ENCODE results near the gene GALNS. TPM values are rescaled to one million over a fixed set of nuclear protein-coding genes. Genes with fewer than 3 reads are reported as not detected.

The GALNS gene
- total and polyA plus RNA-seq, 2 donors (not counting 3 experiments of a cell fraction or from before 2014, with no cell fraction given) = 21.8 to 40.2 TPM

DNA sequence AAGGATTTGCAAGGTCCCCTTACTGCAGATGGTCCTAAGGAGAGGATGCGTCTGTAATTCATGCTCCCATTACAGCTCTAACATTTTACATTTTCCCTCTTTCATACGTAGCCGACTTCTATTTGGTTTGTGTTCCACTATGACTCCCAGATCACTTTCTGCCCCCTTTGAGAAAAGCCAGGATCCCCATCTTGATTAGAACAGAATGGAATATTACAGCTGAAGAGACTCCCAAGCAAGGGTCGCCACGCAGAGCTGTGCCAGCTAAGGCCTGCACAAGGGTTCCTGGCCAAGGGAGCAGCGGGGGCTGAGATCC, 56.5 kb downstream of the GALNS start:
- Histone ChIP-seq H3K27me3 (ENCODE audit: control insufficient read depth in 2 of 2, insufficient read depth in 2 of 2, low read length in 2 of 2) (no peaks in the 10 kb centered on the region), H3K4me1 (ENCODE audit: control insufficient read depth, extremely low read depth, insufficient read depth, low read length) (peaks cover 10% of the 10 kb centered on the region), H3K27ac (ENCODE audit: insufficient read depth, low read depth, low read length) (no peak overlapping the region), H3K4me2 (ENCODE audit: insufficient read depth, low read length) (no peak overlapping the region), H3K4me3 (replicated peaks in 1 of 3; ENCODE audit: insufficient read depth in 1 of 3, low read depth in 1 of 3, low read length in 3 of 3) (no peak overlapping the region), H3K79me2 (ENCODE audit: control insufficient read depth, insufficient read depth, low read length) (peaks cover 13% of the 10 kb centered on the region), H3K9me1 (replicated peaks; ENCODE audit: control insufficient read depth, extremely low read depth, insufficient read depth, low read length) (no peaks in the 10 kb centered on the region), H3K36me3 (ENCODE audit: control insufficient read depth in 2 of 2, extremely low read depth in 1 of 2, insufficient read depth in 2 of 2, low read length in 2 of 2) (no peaks in the 10 kb centered on the region), H3K9ac (replicated peaks; ENCODE audit: extremely low read depth, insufficient read depth, low read length) (no peak overlapping the region), H2AFZ (ENCODE audit: low read depth, low read length) (no peak overlapping the region), H4K20me1 (replicated peaks; ENCODE audit: control insufficient read depth, extremely low read depth, insufficient read depth, low read length) (no peaks in the 10 kb centered on the region), H3K9me3 (replicated peaks; ENCODE audit: control insufficient read depth, insufficient read depth, low read length) (no peaks in the 10 kb centered on the region)
- dilution Hi-C loops (cut with MboI; ENCODE audit: extremely low pct_ligation_motif_present, low sequenced_read_pairs) = no loop called here
- TF ChIP-seq FOS (IDR thresholded peaks at IDR 0.05; ENCODE audit: borderline replicate concordance, insufficient read depth, low read length) (no peak), GATA2 (IDR thresholded peaks at IDR 0.05; ENCODE audit: insufficient read depth, insufficient read length, low read depth, low read length) (no peak), POLR2A (IDR thresholded peaks at IDR 0.05; ENCODE audit: low read depth, low read length) (no peak), POLR2AphosphoS5 (IDR thresholded peaks at IDR 0.05; ENCODE audit: insufficient read depth, low read depth, low read length) (no peak), EZH2 (IDR thresholded peaks at IDR 0.05; ENCODE audit: borderline replicate concordance, low read depth, low read length, severe bottlenecking) (no peak), MYC (IDR thresholded peaks at IDR 0.05; ENCODE audit: low read depth, low read length) (no peak), JUN (IDR thresholded peaks at IDR 0.05; ENCODE audit: borderline replicate concordance, insufficient read depth, insufficient read length, low read depth) (no peak)
- TF ChIP-seq, protein P1, sequence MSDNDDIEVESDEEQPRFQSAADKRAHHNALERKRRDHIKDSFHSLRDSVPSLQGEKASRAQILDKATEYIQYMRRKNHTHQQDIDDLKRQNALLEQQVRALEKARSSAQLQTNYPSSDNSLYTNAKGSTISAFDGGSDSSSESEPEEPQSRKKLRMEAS (IDR thresholded peaks at IDR 0.05; ENCODE audit: insufficient read depth, insufficient read length) = no peak
- TF ChIP-seq, protein P2, sequence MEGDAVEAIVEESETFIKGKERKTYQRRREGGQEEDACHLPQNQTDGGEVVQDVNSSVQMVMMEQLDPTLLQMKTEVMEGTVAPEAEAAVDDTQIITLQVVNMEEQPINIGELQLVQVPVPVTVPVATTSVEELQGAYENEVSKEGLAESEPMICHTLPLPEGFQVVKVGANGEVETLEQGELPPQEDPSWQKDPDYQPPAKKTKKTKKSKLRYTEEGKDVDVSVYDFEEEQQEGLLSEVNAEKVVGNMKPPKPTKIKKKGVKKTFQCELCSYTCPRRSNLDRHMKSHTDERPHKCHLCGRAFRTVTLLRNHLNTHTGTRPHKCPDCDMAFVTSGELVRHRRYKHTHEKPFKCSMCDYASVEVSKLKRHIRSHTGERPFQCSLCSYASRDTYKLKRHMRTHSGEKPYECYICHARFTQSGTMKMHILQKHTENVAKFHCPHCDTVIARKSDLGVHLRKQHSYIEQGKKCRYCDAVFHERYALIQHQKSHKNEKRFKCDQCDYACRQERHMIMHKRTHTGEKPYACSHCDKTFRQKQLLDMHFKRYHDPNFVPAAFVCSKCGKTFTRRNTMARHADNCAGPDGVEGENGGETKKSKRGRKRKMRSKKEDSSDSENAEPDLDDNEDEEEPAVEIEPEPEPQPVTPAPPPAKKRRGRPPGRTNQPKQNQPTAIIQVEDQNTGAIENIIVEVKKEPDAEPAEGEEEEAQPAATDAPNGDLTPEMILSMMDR (IDR thresholded peaks at IDR 0.05; ENCODE audit: extremely low read depth in 1 of 2, insufficient read depth in 1 of 2, low read depth in 1 of 2, low read length in 2 of 2) = no peak
- FAIRE-seq (no peak), DNase-seq (ENCODE audit: low read depth, low spot score) (no peak)
- intact Hi-C loops (cut with micrococcal nuclease) = no loop called here
- BruUV-seq (replicated peaks) = no TSS peak
- ChIA-PET POLR2A (no interaction called here), CTCF (interaction anchor here (1.3 to 2.3 kb wide), 3 partner anchors 15 to 63 kb away, joined by 4 to 14 read pairs (median 5); partner anchors contain the start of gene PIEZO1)
